Psoas muscle (tissue), 8 donors: ENCODE measurements around the gene IGFBP3. TPM values are rescaled to one million over a fixed set of nuclear protein-coding genes. Genes with fewer than 3 reads are reported as not detected.

Source experiments
- ATAC-seq, 4 donors: fragments of 200-7000 bp; cut with Tn5 transposase; one replicate each; pipeline ENCODE4 v1.9.1; 2020; ENCODE audit warnings: moderate library complexity in 3 of 4, mild to moderate bottlenecking in 2 of 4
- DNase-seq, 2 donors: peaks; one replicate each; pipeline ENCODE4 v3.0.0-alpha.2; 2020
- H3K27ac ChIP-seq: fragments of 200-600 bp; one replicate; pipeline ENCODE4 v1.8.0; 2022
- H3K27me3 ChIP-seq, 3 donors: fragments of 200-600 bp in 1 of 3; one replicate each; pipeline versions ENCODE4 v1.6.1 to v1.8.0; 2013 to 2022; ENCODE audit warnings: low read length in 2 of 3, mild to moderate bottlenecking in 2 of 3, moderate library complexity in 1 of 3; ENCODE audit not compliant: insufficient read depth in 3 of 3
- H3K36me3 ChIP-seq, 2 donors: fragments of 200-600 bp in 1 of 2; one replicate each; pipeline versions ENCODE4 v1.6.1 to v1.8.0; 2013 to 2022; ENCODE audit warnings: low read depth in 1 of 2, mild to moderate bottlenecking in 1 of 2, moderate library complexity in 1 of 2; ENCODE audit not compliant: insufficient read depth in 1 of 2
- H3K4me1 ChIP-seq: fragments of 200-600 bp; one replicate; pipeline ENCODE4 v1.8.0; 2022
- H3K4me3 ChIP-seq: fragments of 200-600 bp; one replicate; pipeline ENCODE4 v1.8.0; 2022; ENCODE audit warnings: mild to moderate bottlenecking
- H3K9me3 ChIP-seq: fragments of 200-600 bp; one replicate; pipeline ENCODE4 v1.8.0; 2022
- WGBS, 3 donors: extraction: QIAGEN DNeasy Blood & Tissue Kit; methylation state at CpG; one replicate each; pipeline versions ENCODE4 v1.1.6 to v1.1.7; 2013; 5-methylcytosine and 5-hydroxymethylcytosine counted together
- intact Hi-C, 2 donors: fragments of 100-400 bp; cut with DNase I; formaldehyde crosslinking; loops; one replicate each; pipeline versions ENCODE4 v1.11.0 to v1.14.2; 2022
- polyA plus RNA-seq, 3 donors: library from polyadenylated mRNA; stranded (reverse); fragments of 200-250 nt; gene quantifications; one replicate each; pipeline ENCODE4 v1.2.3, GENCODE V29; 2013
- total RNA-seq, 4 donors: library from RNA; stranded (reverse); fragmentation: NEBNext Ultra II Directional in 2 of 4; extraction: Animal tissue kit (Norgen Biotek cat#: 25700) in 2 of 4; gene quantifications; one replicate each; pipeline versions ENCODE4 v1.2.1 to v1.2.4, GENCODE V29; 2021 to 2023
- TF ChIP-seq, protein P1 (sequence below): fragments of 200-600 bp; IDR thresholded peaks from one replicate; pipeline ENCODE4 v1.8.0; 2022; ENCODE audit warnings: antibody characterized with exemption
- donor health status: healthy with polysubstance abuse.
- donor health status: DM: no; HTN: no; CAD: no; lungs with moderate emphysema.
- donor health status: Bipolar disorder and iron deficiency.
- donor health status: healthy.
- donor health status: DM: yes; HTN: yes; CAD: no.
- donor health status: DM: no; HTN: no; CAD: no.
- donor health status: DM: no; HTN: no; CAD: no.
- donor health status: DM: yes; HTN: yes; CAD: no.

Gene IGFBP3
- total and polyA plus RNA-seq, 7 donors = 13.9 to 114 (median 38.0) TPM

DNA sequence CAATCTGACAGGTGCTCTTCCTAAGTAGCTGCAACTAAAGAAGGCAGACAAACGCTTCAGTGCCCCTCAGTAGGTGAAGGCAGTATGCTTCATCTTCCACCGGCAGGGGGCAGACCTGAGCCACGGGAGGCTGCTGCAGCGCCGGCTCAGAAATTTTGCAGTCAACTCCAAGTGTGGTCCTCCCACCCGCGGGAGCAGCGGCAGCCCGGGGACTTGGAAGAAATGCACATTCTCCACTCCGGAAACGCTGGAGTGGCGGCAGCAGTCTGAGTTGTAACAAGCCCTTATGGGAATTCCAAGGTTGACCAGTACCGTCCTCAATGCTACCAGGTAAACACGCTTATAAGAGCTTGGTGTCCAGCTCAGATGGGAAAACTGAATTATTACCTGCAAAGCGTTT, 3.4 kb downstream of the IGFBP3 start:
- DNase-seq (peak; percentile 81 to 88), ATAC-seq (peak; percentile 60 to 80 (median 76))
- 5 to 9% (median 7%) methylated on average over 15 of the region's 15 CpGs for WGBS, 3 donors
- TF ChIP-seq, protein P1, sequence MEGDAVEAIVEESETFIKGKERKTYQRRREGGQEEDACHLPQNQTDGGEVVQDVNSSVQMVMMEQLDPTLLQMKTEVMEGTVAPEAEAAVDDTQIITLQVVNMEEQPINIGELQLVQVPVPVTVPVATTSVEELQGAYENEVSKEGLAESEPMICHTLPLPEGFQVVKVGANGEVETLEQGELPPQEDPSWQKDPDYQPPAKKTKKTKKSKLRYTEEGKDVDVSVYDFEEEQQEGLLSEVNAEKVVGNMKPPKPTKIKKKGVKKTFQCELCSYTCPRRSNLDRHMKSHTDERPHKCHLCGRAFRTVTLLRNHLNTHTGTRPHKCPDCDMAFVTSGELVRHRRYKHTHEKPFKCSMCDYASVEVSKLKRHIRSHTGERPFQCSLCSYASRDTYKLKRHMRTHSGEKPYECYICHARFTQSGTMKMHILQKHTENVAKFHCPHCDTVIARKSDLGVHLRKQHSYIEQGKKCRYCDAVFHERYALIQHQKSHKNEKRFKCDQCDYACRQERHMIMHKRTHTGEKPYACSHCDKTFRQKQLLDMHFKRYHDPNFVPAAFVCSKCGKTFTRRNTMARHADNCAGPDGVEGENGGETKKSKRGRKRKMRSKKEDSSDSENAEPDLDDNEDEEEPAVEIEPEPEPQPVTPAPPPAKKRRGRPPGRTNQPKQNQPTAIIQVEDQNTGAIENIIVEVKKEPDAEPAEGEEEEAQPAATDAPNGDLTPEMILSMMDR = peak; percentile 94
- intact Hi-C loops = loop anchor here (2.0 to 10.0 kb wide), 4 partner anchors 435 to 1337 kb away; no protein-coding TSS in a partner anchor
- Histone ChIP-seq H3K9me3 (no peaks in the 10 kb centered on the region), H3K36me3 (no peaks in the 10 kb centered on the region), H3K4me1 (peaks cover 16% of the 10 kb centered on the region), H3K27me3 (peaks cover 0 to 49% (median 16%) of the 10 kb centered on the region in 3 donors), H3K4me3 (peak overlapping the region; percentile 30), H3K27ac (no peak overlapping the region)

DNA sequence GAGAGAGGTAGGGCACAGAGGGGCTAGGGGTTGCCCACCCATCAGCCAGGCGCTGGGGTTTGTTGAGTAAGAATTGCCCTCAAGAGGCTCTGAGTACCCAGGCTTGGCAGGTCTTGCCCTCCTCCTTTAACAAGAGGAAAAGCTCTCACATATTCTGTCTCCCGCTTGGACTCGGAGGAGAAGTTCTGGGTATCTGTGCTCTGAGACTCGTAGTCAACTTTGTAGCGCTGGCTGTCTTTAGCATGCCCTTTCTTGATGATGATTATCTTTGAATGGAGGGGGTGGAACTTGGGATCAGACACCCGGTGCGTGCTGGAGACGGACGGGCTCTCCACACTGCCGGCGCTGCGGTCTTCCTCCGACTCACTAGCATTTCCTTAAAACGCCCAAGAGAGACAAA, 4.0 kb downstream of the IGFBP3 start:
- WGBS, 3 donors = 82 to 85% (median 84%) methylated on average over 14 of the region's 14 CpGs
- H3K27me3 ChIP-seq = peaks cover 0 to 45% (median 16%) of the 10 kb centered on the region in 3 donors
- DNase-seq (no peak), ATAC-seq (no peak)
- TF ChIP-seq, protein P1 = no peak
- no peaks in the 10 kb centered on the region for H3K36me3 ChIP-seq
- intact Hi-C loops = loop anchor here (2.0 to 10.0 kb wide), 3 partner anchors 438 to 1338 kb away; no protein-coding TSS in a partner anchor
- H3K4me3 ChIP-seq = no peak overlapping the region
- H3K9me3 ChIP-seq = no peaks in the 10 kb centered on the region
- no peak overlapping the region for H3K27ac ChIP-seq
- H3K4me1 ChIP-seq = peaks cover 15% of the 10 kb centered on the region

DNA sequence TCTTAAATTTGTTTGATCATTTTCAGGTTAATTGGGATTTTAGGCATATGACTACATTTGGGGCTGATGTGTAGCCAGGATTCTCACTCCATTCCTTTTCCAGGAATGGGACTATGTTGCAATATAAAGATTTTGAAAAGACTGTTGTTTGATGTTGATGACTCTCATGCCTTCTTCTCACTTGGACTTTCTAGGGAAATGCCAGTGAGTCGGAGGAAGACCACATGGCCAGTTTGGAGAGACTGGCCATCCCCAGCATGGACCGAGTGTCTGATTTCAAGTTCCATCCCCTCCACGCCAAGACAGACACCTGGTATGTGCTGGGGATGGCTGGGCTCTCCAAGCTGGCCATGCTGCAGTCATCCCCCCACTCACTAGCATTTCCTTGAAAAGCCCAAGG, 5.5 kb downstream of the IGFBP3 start:
- TF ChIP-seq, protein P1 = no peak
- Histone ChIP-seq H3K9me3 (no peaks in the 10 kb centered on the region), H3K27ac (no peak overlapping the region), H3K4me1 (peaks cover 7% of the 10 kb centered on the region), H3K4me3 (no peak overlapping the region), H3K36me3 (no peaks in the 10 kb centered on the region), H3K27me3 (peaks cover 0 to 30% (median 7%) of the 10 kb centered on the region in 3 donors)
- intact Hi-C loops = loop anchor here (2.0 to 10.0 kb wide), 3 partner anchors 439 to 1339 kb away; no protein-coding TSS in a partner anchor
- WGBS, 3 donors = 42 to 85% (median 50%) methylated on average over 3 of the region's 3 CpGs
- no peak for ATAC-seq
- DNase-seq = no peak

DNA sequence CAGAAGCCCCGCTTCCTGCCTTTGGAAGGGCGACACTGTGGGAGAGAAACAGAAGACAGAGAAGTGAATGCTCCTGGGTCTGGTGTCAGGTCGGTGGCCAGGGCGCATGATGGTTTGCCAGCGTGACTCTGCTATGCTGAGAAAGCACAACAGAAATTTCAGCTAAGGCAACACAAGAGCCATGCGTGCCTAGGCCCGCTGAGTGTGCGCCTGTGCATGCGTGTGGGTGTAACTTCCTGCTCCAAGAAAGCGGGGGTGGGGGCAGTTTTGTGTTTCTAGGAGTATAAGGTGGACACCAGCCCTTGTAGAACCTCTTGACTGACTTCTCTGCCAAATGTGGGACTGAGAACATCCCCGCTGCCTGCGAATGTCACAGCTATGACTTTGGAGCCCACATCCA, 6.2 kb downstream of the IGFBP3 start:
- Histone ChIP-seq H3K4me1 (peaks cover 7% of the 10 kb centered on the region), H3K9me3 (no peaks in the 10 kb centered on the region), H3K27ac (no peak overlapping the region), H3K27me3 (peaks cover 0 to 24% (median 2%) of the 10 kb centered on the region in 3 donors), H3K4me3 (no peak overlapping the region), H3K36me3 (no peaks in the 10 kb centered on the region)
- ATAC-seq (no peak), DNase-seq (no peak)
- intact Hi-C loops = loop anchor here in 1 of 2 donors (10.0 kb wide), 1 partner anchor 440 kb away; no protein-coding TSS in a partner anchor
- WGBS, 3 donors = 93 to 96% (median 95%) methylated on average over 12 of the region's 12 CpGs
- TF ChIP-seq, protein P1 = no peak

DNA sequence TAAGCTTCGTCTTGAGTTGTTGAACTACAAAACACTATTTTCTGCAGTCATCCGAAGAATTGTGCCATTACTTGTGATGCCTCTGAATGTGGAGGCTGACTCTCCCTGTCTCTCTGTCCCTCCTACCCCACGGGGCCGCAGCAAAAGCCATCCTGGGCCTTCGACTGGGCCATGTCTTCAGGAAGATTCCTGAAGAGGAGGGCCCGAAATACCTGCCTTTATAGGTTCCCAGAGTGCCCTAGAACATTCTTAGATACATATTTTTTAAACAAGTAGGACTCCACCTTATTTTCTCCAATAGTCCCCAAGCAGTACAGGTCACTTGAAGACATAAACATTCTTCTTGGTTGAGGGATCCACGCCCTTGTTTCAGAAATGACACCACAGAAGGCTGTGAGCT, 8.1 kb downstream of the IGFBP3 start:
- no peak for DNase-seq
- Histone ChIP-seq H3K4me1 (peaks cover 7% of the 10 kb centered on the region), H3K4me3 (no peak overlapping the region), H3K36me3 (no peaks in the 10 kb centered on the region), H3K9me3 (no peaks in the 10 kb centered on the region), H3K27ac (no peak overlapping the region), H3K27me3 (peaks cover 0 to 4% (median 1%) of the 10 kb centered on the region in 3 donors)
- 91 to 95% (median 94%) methylated on average over 7 of the region's 7 CpGs for WGBS, 3 donors
- intact Hi-C loops = loop anchor here in 1 of 2 donors (10.0 kb wide), 1 partner anchor 442 kb away; no protein-coding TSS in a partner anchor
- no peak for ATAC-seq
- TF ChIP-seq, protein P1 = no peak
